Epithelial cell of prostate (primary cell): ENCODE data around the gene KANSL3.
"Not testable (repeated sequence)": the region's sequence is repeated elsewhere in the genome, so short reads cannot be mapped to it uniquely, and the experiment has no call there.

Experiments used
- DNase-seq: peaks from one replicate; pipeline ENCODE4 v3.0.0-alpha.2; 2011; ENCODE audit warnings: low read depth, low spot score
- H3K27ac ChIP-seq: fragments of 450-650 bp; 2 replicates; pipeline ENCODE4 v1.5.1; 2017; ENCODE audit warnings: mild to moderate bottlenecking

The KANSL3 gene

GRCh38 chr2:96656540-96656939, 18.4 kb upstream of the KANSL3 start:
- H3K27ac ChIP-seq, result no peak overlapping the region
- no peak for DNase-seq

GRCh38 chr2:96655526-96655925, 17.4 kb upstream of the KANSL3 start:
- no peak overlapping the region for H3K27ac ChIP-seq

GRCh38 chr2:96654791-96655190, 16.7 kb upstream of the KANSL3 start:
- not testable (repeated sequence) for DNase-seq, H3K27ac ChIP-seq

More at GRCh38 chr2:96655526-96655925, 17.4 kb upstream of the KANSL3 start:
- no peak for DNase-seq

- H3K27ac ChIP-seq, result no peak overlapping the region
- no peak for DNase-seq
Measured at GRCh38 chr2:96651793-96652192, 13.7 kb upstream of the KANSL3 start.

GRCh38 chr2:96649342-96649741, 11.2 kb upstream of the KANSL3 start:
- no peak for DNase-seq
- no peak overlapping the region for H3K27ac ChIP-seq

- no peak overlapping the region for H3K27ac ChIP-seq
- no peak for DNase-seq
Measured at GRCh38 chr2:96648306-96648930, 10.3 kb upstream of the KANSL3 start.

- no peak for DNase-seq
- no peak overlapping the region for H3K27ac ChIP-seq
Measured at GRCh38 chr2:96647681-96648080, 9.6 kb upstream of the KANSL3 start.

GRCh38 chr2:96642564-96643360, 4.7 kb upstream of the KANSL3 start, which contains the start of gene FER1L5:
TSS of gene FER1L5 (plus strand) at chr2:96642764. CDS start at chr2:96642837, 73 bp downstream.
- DNase-seq, result no peak
- no peak within 1 kb of the TSS for H3K27ac ChIP-seq

- DNase-seq, result peak; percentile 24
- peak overlapping the region; percentile 72 for H3K27ac ChIP-seq
Measured at GRCh38 chr2:96637385-96638143, 548 bp downstream of the KANSL3 start.

- no peak overlapping the region for H3K27ac ChIP-seq
- no peak for DNase-seq
Measured at GRCh38 chr2:96636551-96637171, 1.5 kb downstream of the KANSL3 start.

GRCh38 chr2:96633641-96634040, 4.5 kb downstream of the KANSL3 start:
- DNase-seq, result no peak
- no peak overlapping the region for H3K27ac ChIP-seq

- no peak for DNase-seq
- H3K27ac ChIP-seq, result peak overlapping the region; percentile 18
Measured at GRCh38 chr2:96631804-96632435, 6.2 kb downstream of the KANSL3 start.

GRCh38 chr2:96626553-96626942, 11.6 kb downstream of the KANSL3 start:
- DNase-seq, result no peak
- peak overlapping the region; percentile 13 for H3K27ac ChIP-seq

GRCh38 chr2:96625571-96626552, 12.2 kb downstream of the KANSL3 start:
- peak overlapping the region; percentile 13 for H3K27ac ChIP-seq
- no peak for DNase-seq

- no peak for DNase-seq
- no peak overlapping the region for H3K27ac ChIP-seq
Measured at GRCh38 chr2:96623116-96623515, 15.0 kb downstream of the KANSL3 start.

GRCh38 chr2:96622544-96622943, 15.6 kb downstream of the KANSL3 start:
- no peak for DNase-seq
- H3K27ac ChIP-seq, result no peak overlapping the region

GRCh38 chr2:96618596-96619283, 19.4 kb downstream of the KANSL3 start:
- no peak overlapping the region for H3K27ac ChIP-seq
- no peak for DNase-seq

- peak overlapping the region; percentile 6 for H3K27ac ChIP-seq
- DNase-seq, result no peak
Measured at GRCh38 chr2:96617012-96617411, 21.1 kb downstream of the KANSL3 start.
